Heart left ventricle (tissue), 13 donors: ENCODE measurements around the gene NFIB.

Experiments
- CTCF ChIP-seq, 12 donors: fragments of 200-600 bp; sonication (generic) in 4 of 12; IDR thresholded peaks; one replicate each; pipeline versions ENCODE4 v1.5.0 to v1.8.0; 2018 to 2022; ENCODE audit warnings: antibody characterized with exemption in 12 of 12, mild to moderate bottlenecking in 5 of 12
- POLR2A ChIP-seq, 2 donors: fragments of 450-650 bp; IDR thresholded peaks; one replicate each; pipeline ENCODE4 v1.6.1; 2017; ENCODE audit warnings: antibody characterized with exemption in 2 of 2, mild to moderate bottlenecking in 2 of 2, moderate library complexity in 2 of 2
- donor health status: ischemic (EF 13 %, LVEDD 7.1; RV severe dilation, severe dysfunction).
- donor health status: DM: no; HTN: yes; CAD: no.
- donor health status: DM: no; HTN: no; CAD: no.
- donor health status: ischemic (EF 25% LVEDD 6.9; RV normal size, moderate dysfunction).
- donor health status: ischemic (EF 25% LVEDD 5.7; RV mildly dilated, moderate dysfunction).
- donor health status: ischemic (EF 35%, LVEDD 5.7; RV mildly dilated, moderate dysfunction).
- donor health status: nonischemic (EF 11% LVEDD 7.7; RV severe dilation, severe dysfunction).
- donor health status: DM: yes; HTN: yes; CAD: no.
- donor health status: PGD.
- donor health status: ischemic (EF 29% LVEDD 5.4; RV normal size, mild dysfunction).
- donor health status: nonischemic (EF 23%, LVEDD 6.1; RV moderate dilation, normal function).

- no peak for TF ChIP-seq CTCF (IDR thresholded peaks at IDR 0.05)
- TF ChIP-seq POLR2A (IDR thresholded peaks at IDR 0.05): no peak
Measured at GRCh38 chr9:14043483-14043882, 270.5 kb downstream of the NFIB start.
